Measurements from ENCODE around the gene ING3.

GRCh38 chr7:120933475-120933874 lies 17.1 kb upstream of the ING3 start:
- no peak for TF ChIP-seq CTCF (IDR thresholded peaks at IDR 0.05; ENCODE audit: borderline replicate concordance, extremely low read depth, low read length, poor library complexity, severe bottlenecking)
- TF ChIP-seq EZH2 (IDR thresholded peaks at IDR 0.05; ENCODE audit: borderline replicate concordance, low read depth, low read length, severe bottlenecking) = no peak
